Upper lobe of left lung (tissue), 6 donors: Measurements from ENCODE around the gene BRPF3. TPM values are rescaled to one million over a fixed set of nuclear protein-coding genes. Genes with fewer than 3 reads are reported as not detected.
A peak's percentile ranks its signal among the peaks of the same experiment; 100 is the strongest.

Source experiments
- ATAC-seq, 2 donors: fragments of 200-7000 bp; cut with Tn5 transposase; one replicate each; pipeline ENCODE4 v1.9.1; 2022; ENCODE audit warnings: mild to moderate bottlenecking in 2 of 2, moderate library complexity in 2 of 2; ENCODE audit not compliant: low FRiP score in 2 of 2
- DNase-seq, 2 donors: peaks; one replicate each; pipeline ENCODE4 v3.0.0-alpha.2; 2019 to 2020
- H3K27ac ChIP-seq, 4 donors: fragments of 200-600 bp; sonication (generic); one replicate each; pipeline ENCODE4 v1.5.1; 2016 to 2019
- H3K27me3 ChIP-seq, 4 donors: fragments of 200-600 bp; sonication (generic); one replicate each; pipeline ENCODE4 v1.5.1; 2017 to 2019
- H3K36me3 ChIP-seq, 4 donors: fragments of 200-600 bp; sonication (generic); one replicate each; pipeline ENCODE4 v1.5.1; 2016 to 2019
- H3K4me1 ChIP-seq, 4 donors: fragments of 200-600 bp; sonication (generic); one replicate each; pipeline ENCODE4 v1.5.1; 2018 to 2019
- H3K4me3 ChIP-seq, 4 donors: fragments of 200-600 bp; sonication (generic); one replicate each; pipeline ENCODE4 v1.5.1; 2017 to 2019; ENCODE audit warnings: mild to moderate bottlenecking in 2 of 4, moderate library complexity in 1 of 4
- H3K9me3 ChIP-seq, 4 donors: fragments of 200-600 bp; sonication (generic); one replicate each; pipeline ENCODE4 v1.5.1; 2018 to 2019
- EP300 ChIP-seq, 4 donors: sonication (generic); formaldehyde crosslinking; IDR thresholded peaks; one replicate each; pipeline ENCODE4 v1.5.1; 2017; ENCODE audit warnings: antibody characterized with exemption in 4 of 4, control low read depth in 2 of 4
- POLR2A ChIP-seq, 4 donors: fragments of 450-650 bp; IDR thresholded peaks; one replicate each; pipeline ENCODE4 v1.5.1; 2016 to 2017; ENCODE audit warnings: antibody characterized with exemption in 4 of 4, mild to moderate bottlenecking in 2 of 4
- POLR2AphosphoS5 ChIP-seq, 2 donors: sonication (generic); formaldehyde crosslinking; IDR thresholded peaks; one replicate each; pipeline ENCODE4 v1.5.1; 2017; ENCODE audit warnings: antibody characterized with exemption in 2 of 2
- WGBS, 2 donors: methylation state at CpG; one replicate each; pipeline ENCODE4 v1.1.5; 2017 to 2018; 5-methylcytosine and 5-hydroxymethylcytosine counted together
- total RNA-seq, 6 donors: library from RNA; depleted of rRNA in 4 of 6; stranded (reverse); fragments of >200 nt in 4 of 6; gene quantifications; one replicate each; pipeline versions ENCODE4 v1.1.0 to v1.2.1, GENCODE V29; 2016 to 2021
- TF ChIP-seq, protein P1 (sequence below), 6 experiments: fragments of 450-650 bp in 4 of 6; fragments of 200-600 bp in 2 of 6; sonication (generic) in 2 of 6; IDR thresholded peaks; one replicate each; pipeline ENCODE4 v1.5.1; 2016 to 2019; ENCODE audit warnings: antibody characterized with exemption in 6 of 6
- donor health status: DM: no; HTN: no; CAD: no; lungs with moderate emphysema.
- donor health status: DM: no; HTN: yes; CAD: no; lungs with severe emphysema.

The BRPF3 gene
- total RNA-seq, 6 donors from 2014 or later: 23.7 to 37.4 (median 33.4) TPM

DNA sequence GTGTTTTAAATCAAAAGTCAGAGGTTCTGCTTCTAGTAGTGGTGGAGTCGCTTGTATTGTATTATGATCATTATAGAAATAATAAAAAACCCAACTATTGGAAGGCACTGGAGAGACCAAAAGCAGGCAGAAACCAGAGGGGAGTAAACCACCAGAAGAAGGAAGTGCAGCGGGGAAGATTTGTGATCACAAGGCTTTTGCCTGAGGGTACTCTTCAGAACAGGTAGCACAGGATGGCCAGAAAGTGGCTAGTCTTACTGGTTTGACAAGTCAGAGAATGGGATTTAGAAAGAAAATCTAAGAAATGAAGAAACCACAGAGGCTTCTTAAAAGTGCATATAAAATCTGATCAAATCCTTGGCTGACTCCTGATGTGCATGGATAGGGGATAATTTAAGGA is 42.3 kb upstream of the BRPF3 start:
- Histone ChIP-seq H3K9me3 (no peaks in the 10 kb centered on the region), H3K36me3 (no peaks in the 10 kb centered on the region), H3K4me1 (peaks cover 10 to 26% (median 12%) of the 10 kb centered on the region in 4 donors), H3K27me3 (no peaks in the 10 kb centered on the region), H3K27ac (no peak overlapping the region), H3K4me3 (no peak overlapping the region)
- WGBS, 2 donors: 70 to 81% methylated on average over 2 of the region's 2 CpGs
- TF ChIP-seq EP300 (IDR thresholded peaks at IDR 0.05): peak in 1 of 4 donors; percentile 17
- no peak for TF ChIP-seq POLR2AphosphoS5 (IDR thresholded peaks at IDR 0.05)
- DNase-seq (peak in 1 of 2 donors; percentile 46), ATAC-seq (no peak)

DNA sequence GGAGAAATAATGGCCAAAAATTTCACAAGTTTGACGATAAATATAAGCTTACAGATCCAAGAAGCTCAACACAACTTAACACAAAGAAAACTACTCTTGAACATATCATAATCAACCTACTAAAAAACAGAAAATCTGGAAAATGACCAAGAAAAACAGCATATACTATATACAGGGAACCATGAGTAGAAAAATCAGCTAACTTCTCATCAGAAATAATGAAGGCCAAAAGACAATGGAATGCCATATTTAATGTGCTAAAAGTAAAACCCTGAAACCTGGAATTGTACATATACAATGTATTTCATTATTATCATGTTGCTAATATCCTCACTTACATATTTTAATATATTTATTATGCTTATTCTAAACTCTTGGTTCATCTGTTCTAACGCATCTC is 40.9 kb upstream of the BRPF3 start:
- ATAC-seq (no peak), DNase-seq (no peak)
- 92 to 94% methylated on average over 2 of the region's 2 CpGs for WGBS, 2 donors
- Histone ChIP-seq H3K36me3 (no peaks in the 10 kb centered on the region), H3K27me3 (no peaks in the 10 kb centered on the region), H3K27ac (no peak overlapping the region), H3K9me3 (no peaks in the 10 kb centered on the region), H3K4me1 (peaks cover 0 to 12% (median under 1%) of the 10 kb centered on the region in 4 donors), H3K4me3 (no peak overlapping the region)
- TF ChIP-seq EP300 (IDR thresholded peaks at IDR 0.05): no peak
- TF ChIP-seq, protein P1, sequence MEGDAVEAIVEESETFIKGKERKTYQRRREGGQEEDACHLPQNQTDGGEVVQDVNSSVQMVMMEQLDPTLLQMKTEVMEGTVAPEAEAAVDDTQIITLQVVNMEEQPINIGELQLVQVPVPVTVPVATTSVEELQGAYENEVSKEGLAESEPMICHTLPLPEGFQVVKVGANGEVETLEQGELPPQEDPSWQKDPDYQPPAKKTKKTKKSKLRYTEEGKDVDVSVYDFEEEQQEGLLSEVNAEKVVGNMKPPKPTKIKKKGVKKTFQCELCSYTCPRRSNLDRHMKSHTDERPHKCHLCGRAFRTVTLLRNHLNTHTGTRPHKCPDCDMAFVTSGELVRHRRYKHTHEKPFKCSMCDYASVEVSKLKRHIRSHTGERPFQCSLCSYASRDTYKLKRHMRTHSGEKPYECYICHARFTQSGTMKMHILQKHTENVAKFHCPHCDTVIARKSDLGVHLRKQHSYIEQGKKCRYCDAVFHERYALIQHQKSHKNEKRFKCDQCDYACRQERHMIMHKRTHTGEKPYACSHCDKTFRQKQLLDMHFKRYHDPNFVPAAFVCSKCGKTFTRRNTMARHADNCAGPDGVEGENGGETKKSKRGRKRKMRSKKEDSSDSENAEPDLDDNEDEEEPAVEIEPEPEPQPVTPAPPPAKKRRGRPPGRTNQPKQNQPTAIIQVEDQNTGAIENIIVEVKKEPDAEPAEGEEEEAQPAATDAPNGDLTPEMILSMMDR (IDR thresholded peaks at IDR 0.05): no peak
- TF ChIP-seq POLR2AphosphoS5 (IDR thresholded peaks at IDR 0.05): no peak
- TF ChIP-seq POLR2A (IDR thresholded peaks at IDR 0.05): no peak

DNA sequence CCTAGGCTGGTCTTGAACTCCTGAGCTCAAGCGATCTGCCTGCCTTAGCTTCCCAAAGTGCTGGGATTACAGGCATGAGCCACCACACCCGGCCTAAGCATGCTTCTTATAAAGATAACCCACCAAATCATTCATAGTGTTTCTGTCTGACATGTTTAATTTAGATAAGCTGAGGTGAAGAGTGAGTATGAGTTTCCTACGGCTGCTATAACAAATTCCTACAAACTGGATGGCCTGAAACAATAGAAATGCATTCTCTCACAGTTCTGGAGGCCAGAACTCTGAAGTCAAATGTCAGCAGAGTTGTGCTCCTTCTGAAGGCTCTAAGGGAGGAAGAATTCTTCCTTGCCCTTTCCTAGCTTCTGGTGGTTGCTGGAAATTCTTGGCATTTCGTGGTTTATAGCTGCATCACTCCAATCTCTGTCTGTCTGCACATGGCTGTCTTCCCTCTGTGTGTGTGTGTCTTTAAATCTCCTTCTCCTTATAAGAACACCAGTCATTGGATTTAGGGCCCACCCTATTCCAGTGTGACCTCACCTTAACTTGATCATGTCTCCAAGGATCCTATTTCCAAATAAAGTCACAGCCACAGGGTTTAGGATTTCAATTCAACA is 36.3 kb upstream of the BRPF3 start:
- no peak for DNase-seq
- Histone ChIP-seq H3K9me3 (no peaks in the 10 kb centered on the region), H3K27ac (no peak overlapping the region), H3K36me3 (no peaks in the 10 kb centered on the region), H3K27me3 (no peaks in the 10 kb centered on the region), H3K4me3 (no peak overlapping the region), H3K4me1 (no peaks in the 10 kb centered on the region)
- 89 to 91% methylated on average over 4 of the region's 4 CpGs for WGBS, 2 donors
- ATAC-seq: no peak
- TF ChIP-seq POLR2A (IDR thresholded peaks at IDR 0.05) (no peak), EP300 (IDR thresholded peaks at IDR 0.05) (no peak), POLR2AphosphoS5 (IDR thresholded peaks at IDR 0.05) (no peak)
- TF ChIP-seq, protein P1 (IDR thresholded peaks at IDR 0.05): no peak

DNA sequence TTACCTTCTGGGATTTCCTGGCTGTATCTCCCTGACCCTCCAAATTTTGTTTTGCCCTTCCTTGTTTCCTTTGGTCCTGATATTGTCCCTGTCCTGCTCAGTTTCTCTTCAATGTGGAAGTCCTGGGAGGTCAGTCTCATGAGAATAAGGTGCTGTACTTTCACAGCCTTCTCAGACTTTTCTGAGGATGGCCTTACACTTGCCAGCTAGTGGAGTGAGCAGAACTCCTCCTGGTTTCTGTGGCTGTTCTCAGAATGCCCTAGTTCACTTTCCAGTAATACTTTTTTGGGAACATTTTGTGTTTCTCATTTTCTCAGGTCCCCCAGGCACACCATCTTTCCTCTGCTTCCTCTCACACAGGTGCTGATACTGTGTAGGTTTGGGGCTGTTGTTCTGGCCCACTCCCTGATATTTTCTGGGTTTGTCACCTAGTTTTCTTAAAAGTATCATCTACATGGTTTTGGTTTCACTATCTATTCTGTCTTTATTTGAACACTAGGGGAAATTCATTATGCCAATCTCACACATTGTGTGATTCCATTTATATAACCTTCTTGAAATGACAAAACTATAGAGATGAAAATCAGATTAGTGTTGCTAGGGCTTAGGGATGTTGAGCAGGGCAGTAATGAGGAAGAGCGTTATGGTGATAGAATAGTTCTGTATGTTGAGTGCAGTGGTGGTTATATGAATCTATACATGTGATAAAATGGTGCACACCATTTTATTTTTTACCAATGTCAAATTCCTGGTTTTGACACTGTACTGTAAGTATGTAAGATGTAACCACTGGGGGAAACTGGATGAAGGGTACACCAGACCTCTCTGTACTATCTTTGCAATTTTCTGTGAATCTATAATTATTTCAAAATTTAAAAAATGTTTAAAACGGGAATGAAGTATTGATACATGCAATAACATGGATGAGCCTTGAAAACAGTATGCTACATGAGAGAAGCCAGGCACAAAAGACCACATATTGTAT is 27.2 kb upstream of the BRPF3 start:
- ATAC-seq (no peak), DNase-seq (no peak)
- H3K4me1 ChIP-seq: no peaks in the 10 kb centered on the region
- H3K36me3 ChIP-seq: no peaks in the 10 kb centered on the region
- no peaks in the 10 kb centered on the region for H3K9me3 ChIP-seq
- H3K4me3 ChIP-seq: no peak overlapping the region
- 95 to 98% methylated on average over 2 of the region's 2 CpGs for WGBS, 2 donors
- H3K27me3 ChIP-seq: no peaks in the 10 kb centered on the region
- TF ChIP-seq, protein P1 (IDR thresholded peaks at IDR 0.05): no peak
- no peak for TF ChIP-seq POLR2A (IDR thresholded peaks at IDR 0.05)
- no peak for TF ChIP-seq POLR2AphosphoS5 (IDR thresholded peaks at IDR 0.05)
- H3K27ac ChIP-seq: no peak overlapping the region

DNA sequence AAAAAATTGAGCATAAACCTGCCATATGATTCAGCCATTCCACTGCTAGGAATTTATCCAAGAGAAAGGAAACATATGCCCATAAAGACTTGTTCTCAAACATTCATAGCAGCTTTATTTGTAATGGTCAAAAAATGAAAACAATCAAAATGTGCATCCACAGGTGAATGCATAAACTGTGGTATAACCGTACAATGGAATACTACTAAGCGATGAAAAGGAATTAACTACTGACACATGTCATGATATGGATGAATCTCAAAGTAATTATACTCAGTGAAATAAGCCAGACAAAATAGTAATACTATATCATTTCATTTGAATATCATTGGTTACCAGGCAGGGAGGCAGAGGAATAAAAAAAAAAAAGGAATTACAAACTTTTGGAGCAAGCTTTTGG is 25.8 kb upstream of the BRPF3 start:
- ATAC-seq (no peak), DNase-seq (no peak)
- Histone ChIP-seq H3K36me3 (no peaks in the 10 kb centered on the region), H3K4me3 (no peak overlapping the region), H3K4me1 (no peaks in the 10 kb centered on the region), H3K27me3 (no peaks in the 10 kb centered on the region), H3K9me3 (no peaks in the 10 kb centered on the region), H3K27ac (no peak overlapping the region)
- no peak for TF ChIP-seq EP300 (IDR thresholded peaks at IDR 0.05)
- TF ChIP-seq POLR2A (IDR thresholded peaks at IDR 0.05): no peak
- no peak for TF ChIP-seq POLR2AphosphoS5 (IDR thresholded peaks at IDR 0.05)
- TF ChIP-seq, protein P1 (IDR thresholded peaks at IDR 0.05): no peak
- 95 to 98% methylated on average over 2 of the region's 2 CpGs for WGBS, 2 donors
